ENCODE data around the gene SMIM33.
"Not testable (repeated sequence)": the region's sequence is repeated elsewhere in the genome, so short reads cannot be mapped to it uniquely, and the experiment has no call there.

SMIM33 gene

GRCh38 chr5:139482890-139483208 is 12.0 kb downstream of the SMIM33 start:
- peaks cover 25 to 28% of the 10 kb centered on the region in 2 donors for H3K4me1 ChIP-seq (ENCODE audit: control insufficient read depth in 2 of 2, insufficient read depth in 2 of 2, low read length in 2 of 2)
- peak overlapping the region; percentile 88 to 91 for H3K27ac ChIP-seq (ENCODE audit: low read depth in 2 of 2, low read length in 2 of 2)
- peak overlapping the region in 1 of 2 donors; percentile 69 for H3K4me3 ChIP-seq (ENCODE audit: low read length in 2 of 2)
- not testable (repeated sequence) for H3K27me3 ChIP-seq (ENCODE audit: control insufficient read depth in 2 of 2, insufficient read depth in 2 of 2, low read length in 2 of 2); H3K36me3 ChIP-seq (ENCODE audit: control insufficient read depth in 2 of 2, insufficient read depth in 2 of 2, low read length in 2 of 2); H3K9me3 ChIP-seq (ENCODE audit: control insufficient read depth in 2 of 2, low read length in 2 of 2)
- peak overlapping the region in 1 of 2 donors; percentile 78 for H3K9ac ChIP-seq (ENCODE audit: low read depth in 1 of 2, low read length in 2 of 2)

- Histone ChIP-seq H3K36me3 (ENCODE audit: control insufficient read depth in 2 of 2, insufficient read depth in 2 of 2, low read length in 2 of 2) (no peaks in the 10 kb centered on the region), H3K4me1 (ENCODE audit: control insufficient read depth in 2 of 2, insufficient read depth in 2 of 2, low read length in 2 of 2) (peaks cover 17 to 19% of the 10 kb centered on the region in 2 donors), H3K9ac (ENCODE audit: low read depth in 1 of 2, low read length in 2 of 2) (no peak overlapping the region), H3K27me3 (ENCODE audit: control insufficient read depth in 2 of 2, insufficient read depth in 2 of 2, low read length in 2 of 2) (no peaks in the 10 kb centered on the region), H3K9me3 (ENCODE audit: control insufficient read depth in 2 of 2, low read length in 2 of 2) (no peaks in the 10 kb centered on the region), H3K27ac (ENCODE audit: low read depth in 2 of 2, low read length in 2 of 2) (no peak overlapping the region), H3K4me3 (ENCODE audit: low read length in 2 of 2) (no peak overlapping the region)
Measured at GRCh38 chr5:139486201-139486600, 15.4 kb downstream of the SMIM33 start.

- peak overlapping the region in 1 of 2 donors; percentile 68 for H3K27ac ChIP-seq (ENCODE audit: low read depth in 2 of 2, low read length in 2 of 2)
- H3K4me3 ChIP-seq (ENCODE audit: low read length in 2 of 2) = no peak overlapping the region
Measured at GRCh38 chr5:139488260-139488659, 17.5 kb downstream of the SMIM33 start.

GRCh38 chr5:139492700-139493192 is 21.9 kb downstream of the SMIM33 start:
- Histone ChIP-seq H3K27me3 (ENCODE audit: control insufficient read depth in 2 of 2, insufficient read depth in 2 of 2, low read length in 2 of 2) (no peaks in the 10 kb centered on the region), H3K9ac (ENCODE audit: low read depth in 1 of 2, low read length in 2 of 2) (no peak overlapping the region), H3K4me3 (ENCODE audit: low read length in 2 of 2) (peak overlapping the region in 1 of 2 donors; percentile 4), H3K27ac (ENCODE audit: low read depth in 2 of 2, low read length in 2 of 2) (no peak overlapping the region), H3K4me1 (ENCODE audit: control insufficient read depth in 2 of 2, insufficient read depth in 2 of 2, low read length in 2 of 2) (peaks cover 0 to 6% of the 10 kb centered on the region in 2 donors), H3K9me3 (ENCODE audit: control insufficient read depth in 2 of 2, low read length in 2 of 2) (no peaks in the 10 kb centered on the region), H3K36me3 (ENCODE audit: control insufficient read depth in 2 of 2, insufficient read depth in 2 of 2, low read length in 2 of 2) (no peaks in the 10 kb centered on the region)

More at GRCh38 chr5:139488260-139488659, 17.5 kb downstream of the SMIM33 start:
- H3K27me3 ChIP-seq (ENCODE audit: control insufficient read depth in 2 of 2, insufficient read depth in 2 of 2, low read length in 2 of 2) = no peaks in the 10 kb centered on the region
- H3K9me3 ChIP-seq (ENCODE audit: control insufficient read depth in 2 of 2, low read length in 2 of 2) = no peaks in the 10 kb centered on the region
- no peaks in the 10 kb centered on the region for H3K36me3 ChIP-seq (ENCODE audit: control insufficient read depth in 2 of 2, insufficient read depth in 2 of 2, low read length in 2 of 2)
- H3K4me1 ChIP-seq (ENCODE audit: control insufficient read depth in 2 of 2, insufficient read depth in 2 of 2, low read length in 2 of 2) = peaks cover 0 to 6% of the 10 kb centered on the region in 2 donors
- no peak overlapping the region for H3K9ac ChIP-seq (ENCODE audit: low read depth in 1 of 2, low read length in 2 of 2)

GRCh38 chr5:139494256-139494655 is 23.5 kb downstream of the SMIM33 start:
- Histone ChIP-seq H3K9me3 (ENCODE audit: control insufficient read depth in 2 of 2, low read length in 2 of 2) (no peaks in the 10 kb centered on the region), H3K4me1 (ENCODE audit: control insufficient read depth in 2 of 2, insufficient read depth in 2 of 2, low read length in 2 of 2) (peaks cover 0 to 6% of the 10 kb centered on the region in 2 donors), H3K27me3 (ENCODE audit: control insufficient read depth in 2 of 2, insufficient read depth in 2 of 2, low read length in 2 of 2) (no peaks in the 10 kb centered on the region), H3K9ac (ENCODE audit: low read depth in 1 of 2, low read length in 2 of 2) (no peak overlapping the region), H3K27ac (ENCODE audit: low read depth in 2 of 2, low read length in 2 of 2) (no peak overlapping the region), H3K36me3 (ENCODE audit: control insufficient read depth in 2 of 2, insufficient read depth in 2 of 2, low read length in 2 of 2) (no peaks in the 10 kb centered on the region), H3K4me3 (ENCODE audit: low read length in 2 of 2) (no peak overlapping the region)

GRCh38 chr5:139494832-139495231 is 24.0 kb downstream of the SMIM33 start:
- no peak overlapping the region for H3K27ac ChIP-seq (ENCODE audit: low read depth in 2 of 2, low read length in 2 of 2)
- H3K9me3 ChIP-seq (ENCODE audit: control insufficient read depth in 2 of 2, low read length in 2 of 2) = no peaks in the 10 kb centered on the region
- no peak overlapping the region for H3K9ac ChIP-seq (ENCODE audit: low read depth in 1 of 2, low read length in 2 of 2)
- H3K36me3 ChIP-seq (ENCODE audit: control insufficient read depth in 2 of 2, insufficient read depth in 2 of 2, low read length in 2 of 2) = no peaks in the 10 kb centered on the region
- H3K27me3 ChIP-seq (ENCODE audit: control insufficient read depth in 2 of 2, insufficient read depth in 2 of 2, low read length in 2 of 2) = no peaks in the 10 kb centered on the region
- peaks cover 0 to 6% of the 10 kb centered on the region in 2 donors for H3K4me1 ChIP-seq (ENCODE audit: control insufficient read depth in 2 of 2, insufficient read depth in 2 of 2, low read length in 2 of 2)
- no peak overlapping the region for H3K4me3 ChIP-seq (ENCODE audit: low read length in 2 of 2)

- H3K9me3 ChIP-seq (ENCODE audit: control insufficient read depth in 2 of 2, low read length in 2 of 2) = no peaks in the 10 kb centered on the region
- no peaks in the 10 kb centered on the region for H3K27me3 ChIP-seq (ENCODE audit: control insufficient read depth in 2 of 2, insufficient read depth in 2 of 2, low read length in 2 of 2)
- peaks cover 0 to 6% of the 10 kb centered on the region in 2 donors for H3K4me1 ChIP-seq (ENCODE audit: control insufficient read depth in 2 of 2, insufficient read depth in 2 of 2, low read length in 2 of 2)
- H3K9ac ChIP-seq (ENCODE audit: low read depth in 1 of 2, low read length in 2 of 2) = no peak overlapping the region
- no peak overlapping the region for H3K4me3 ChIP-seq (ENCODE audit: low read length in 2 of 2)
- no peaks in the 10 kb centered on the region for H3K36me3 ChIP-seq (ENCODE audit: control insufficient read depth in 2 of 2, insufficient read depth in 2 of 2, low read length in 2 of 2)
- H3K27ac ChIP-seq (ENCODE audit: low read depth in 2 of 2, low read length in 2 of 2) = no peak overlapping the region
Measured at GRCh38 chr5:139495638-139496435, 25.0 kb downstream of the SMIM33 start.

- no peak overlapping the region for H3K4me3 ChIP-seq (ENCODE audit: low read length in 2 of 2)
- no peaks in the 10 kb centered on the region for H3K36me3 ChIP-seq (ENCODE audit: control insufficient read depth in 2 of 2, insufficient read depth in 2 of 2, low read length in 2 of 2)
- H3K9ac ChIP-seq (ENCODE audit: low read depth in 1 of 2, low read length in 2 of 2) = no peak overlapping the region
- no peaks in the 10 kb centered on the region for H3K27me3 ChIP-seq (ENCODE audit: control insufficient read depth in 2 of 2, insufficient read depth in 2 of 2, low read length in 2 of 2)
- H3K9me3 ChIP-seq (ENCODE audit: control insufficient read depth in 2 of 2, low read length in 2 of 2) = no peaks in the 10 kb centered on the region
- H3K27ac ChIP-seq (ENCODE audit: low read depth in 2 of 2, low read length in 2 of 2) = no peak overlapping the region
- H3K4me1 ChIP-seq (ENCODE audit: control insufficient read depth in 2 of 2, insufficient read depth in 2 of 2, low read length in 2 of 2) = no peaks in the 10 kb centered on the region
Measured at GRCh38 chr5:139501381-139501780, 30.6 kb downstream of the SMIM33 start.

GRCh38 chr5:139503036-139503817 is 32.4 kb downstream of the SMIM33 start:
- H3K4me3 ChIP-seq (ENCODE audit: low read length in 2 of 2); H3K27ac ChIP-seq (ENCODE audit: low read depth in 2 of 2, low read length in 2 of 2); H3K9ac ChIP-seq (ENCODE audit: low read depth in 1 of 2, low read length in 2 of 2); H3K27me3 ChIP-seq (ENCODE audit: control insufficient read depth in 2 of 2, insufficient read depth in 2 of 2, low read length in 2 of 2); H3K36me3 ChIP-seq (ENCODE audit: control insufficient read depth in 2 of 2, insufficient read depth in 2 of 2, low read length in 2 of 2); H3K9me3 ChIP-seq (ENCODE audit: control insufficient read depth in 2 of 2, low read length in 2 of 2); H3K4me1 ChIP-seq (ENCODE audit: control insufficient read depth in 2 of 2, insufficient read depth in 2 of 2, low read length in 2 of 2): not testable (repeated sequence)

GRCh38 chr5:139503879-139504278 is 33.1 kb downstream of the SMIM33 start:
- H3K9ac ChIP-seq (ENCODE audit: low read depth in 1 of 2, low read length in 2 of 2); H3K27ac ChIP-seq (ENCODE audit: low read depth in 2 of 2, low read length in 2 of 2); H3K4me1 ChIP-seq (ENCODE audit: control insufficient read depth in 2 of 2, insufficient read depth in 2 of 2, low read length in 2 of 2); H3K4me3 ChIP-seq (ENCODE audit: low read length in 2 of 2); H3K36me3 ChIP-seq (ENCODE audit: control insufficient read depth in 2 of 2, insufficient read depth in 2 of 2, low read length in 2 of 2); H3K9me3 ChIP-seq (ENCODE audit: control insufficient read depth in 2 of 2, low read length in 2 of 2); H3K27me3 ChIP-seq (ENCODE audit: control insufficient read depth in 2 of 2, insufficient read depth in 2 of 2, low read length in 2 of 2): not testable (repeated sequence)
